ENCODE data around the gene PPP3CB. TPM values are rescaled to one million over a fixed set of nuclear protein-coding genes. Genes with fewer than 3 reads are reported as not detected.
A peak's percentile ranks its signal among the peaks of the same experiment; 100 is the strongest.

PPP3CB gene
- total RNA-seq, 1 donor from 2014 or later: 67.7 TPM

GRCh38 chr10:73493781-73494180, 2.0 kb downstream of the PPP3CB start:
- intact Hi-C loops (cut with micrococcal nuclease): no loop called here
- ATAC-seq: no peak
- no peak for DNase-seq

GRCh38 chr10:73486601-73487000, 9.2 kb downstream of the PPP3CB start:
- intact Hi-C loops (cut with micrococcal nuclease): no loop called here
- no peak for DNase-seq
- no peak for ATAC-seq

GRCh38 chr10:73485320-73485719, 10.5 kb downstream of the PPP3CB start:
- intact Hi-C loops (cut with micrococcal nuclease): no loop called here
- ATAC-seq: no peak

GRCh38 chr10:73480158-73480557, 15.7 kb downstream of the PPP3CB start:
- intact Hi-C loops (cut with micrococcal nuclease): no loop called here
- ATAC-seq (no peak), DNase-seq (no peak)

More at GRCh38 chr10:73485320-73485719, 10.5 kb downstream of the PPP3CB start:
- no peak for DNase-seq

- intact Hi-C loops (cut with micrococcal nuclease): no loop called here
- DNase-seq: no peak
- no peak for ATAC-seq
Measured at GRCh38 chr10:73478636-73479035, 17.2 kb downstream of the PPP3CB start.

GRCh38 chr10:73471226-73471625, 24.6 kb downstream of the PPP3CB start:
- peak; percentile 50 for ATAC-seq
- DNase-seq: no peak
- intact Hi-C loops (cut with micrococcal nuclease): no loop called here

GRCh38 chr10:73469579-73469978, 26.2 kb downstream of the PPP3CB start:
- intact Hi-C loops (cut with micrococcal nuclease): no loop called here
- ATAC-seq (peak; percentile 86), DNase-seq (no peak)

- DNase-seq (no peak), ATAC-seq (no peak)
Measured at GRCh38 chr10:73467206-73467605, 28.6 kb downstream of the PPP3CB start.

GRCh38 chr10:73465978-73466726, 29.7 kb downstream of the PPP3CB start:
- intact Hi-C loops (cut with micrococcal nuclease): no loop called here

More at GRCh38 chr10:73467206-73467605, 28.6 kb downstream of the PPP3CB start:
- intact Hi-C loops (cut with micrococcal nuclease): no loop called here

GRCh38 chr10:73460897-73461296, 34.9 kb downstream of the PPP3CB start:
- intact Hi-C loops (cut with micrococcal nuclease): no loop called here
- ATAC-seq: no peak
- no peak for DNase-seq

More at GRCh38 chr10:73465978-73466726, 29.7 kb downstream of the PPP3CB start:
- ATAC-seq (no peak), DNase-seq (no peak)

- intact Hi-C loops (cut with micrococcal nuclease): no loop called here
- no peak for DNase-seq
- no peak for ATAC-seq
Measured at GRCh38 chr10:73459683-73460314, 36.0 kb downstream of the PPP3CB start.

GRCh38 chr10:73456187-73456890, 39.5 kb downstream of the PPP3CB start:
- intact Hi-C loops (cut with micrococcal nuclease): no loop called here
- DNase-seq: no peak
- peak; percentile 28 for ATAC-seq

- ATAC-seq: no peak
- no peak for DNase-seq
- intact Hi-C loops (cut with micrococcal nuclease): no loop called here
Measured at GRCh38 chr10:73449113-73449512, 46.7 kb downstream of the PPP3CB start.

GRCh38 chr10:73448384-73448783, 47.4 kb downstream of the PPP3CB start:
- intact Hi-C loops (cut with micrococcal nuclease): no loop called here
- DNase-seq: no peak
- peak; percentile 66 for ATAC-seq

GRCh38 chr10:73446926-73447325, 48.9 kb downstream of the PPP3CB start:
- DNase-seq (no peak), ATAC-seq (no peak)
- intact Hi-C loops (cut with micrococcal nuclease): no loop called here

GRCh38 chr10:73444457-73444856, 51.4 kb downstream of the PPP3CB start:
- intact Hi-C loops (cut with micrococcal nuclease): no loop called here
- DNase-seq (no peak), ATAC-seq (no peak)

- DNase-seq: no peak
- ATAC-seq: no peak
- intact Hi-C loops (cut with micrococcal nuclease): no loop called here
Measured at GRCh38 chr10:73439605-73440312, 56.1 kb downstream of the PPP3CB start.

- ATAC-seq (no peak), DNase-seq (no peak)
- intact Hi-C loops (cut with micrococcal nuclease): no loop called here
Measured at GRCh38 chr10:73439055-73439454, 56.8 kb downstream of the PPP3CB start.

GRCh38 chr10:73433538-73433867, 62.3 kb downstream of the PPP3CB start, which contains the start of gene MSS51:
MSS51 (minus strand) TSS chr10:73433561; CDS start chr10:73428284, 5,277 bp downstream.
- ATAC-seq: peak; percentile 96
- peak; percentile 37 for DNase-seq

More at GRCh38 chr10:73433538-73433867, 62.3 kb downstream of the PPP3CB start, which contains the start of gene MSS51:
- intact Hi-C loops (cut with micrococcal nuclease): no loop called here
